ENCODE data around the gene ZMYND11.
"Not testable (repeated sequence)": the region's sequence is repeated elsewhere in the genome, so short reads cannot be mapped to it uniquely, and the experiment has no call there.

ZMYND11 gene

GRCh38 chr10:241966-242643, 106.8 kb downstream of the ZMYND11 start:
- no peak for DNase-seq (ENCODE audit: low read depth in 2 of 2, low spot score in 1 of 2)

- DNase-seq (ENCODE audit: low read depth in 2 of 2, low spot score in 1 of 2), result no peak
Observed at GRCh38 chr10:244227-244626, 109.0 kb downstream of the ZMYND11 start.

DNA sequence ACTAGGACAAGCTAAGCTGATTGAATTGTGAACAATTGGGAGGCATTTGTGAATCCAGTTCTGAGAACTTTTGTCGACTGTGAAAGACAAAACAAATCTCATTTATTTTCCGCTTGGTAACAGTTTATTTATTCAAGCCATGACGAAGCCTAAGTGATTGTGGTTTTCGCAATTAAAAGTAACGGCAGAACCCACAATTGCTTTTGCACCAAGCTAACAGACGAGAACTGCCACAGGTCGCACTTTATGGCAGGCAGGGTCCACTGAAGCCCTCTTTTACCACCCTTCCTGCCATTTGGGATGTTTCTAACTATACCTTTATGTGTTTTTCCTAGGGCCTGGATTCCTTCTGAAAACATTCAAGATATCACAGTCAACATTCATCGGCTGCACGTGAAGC, 111.2 kb downstream of the ZMYND11 start:
- DNase-seq (ENCODE audit: low read depth in 2 of 2, low spot score in 1 of 2), result no peak

DNA sequence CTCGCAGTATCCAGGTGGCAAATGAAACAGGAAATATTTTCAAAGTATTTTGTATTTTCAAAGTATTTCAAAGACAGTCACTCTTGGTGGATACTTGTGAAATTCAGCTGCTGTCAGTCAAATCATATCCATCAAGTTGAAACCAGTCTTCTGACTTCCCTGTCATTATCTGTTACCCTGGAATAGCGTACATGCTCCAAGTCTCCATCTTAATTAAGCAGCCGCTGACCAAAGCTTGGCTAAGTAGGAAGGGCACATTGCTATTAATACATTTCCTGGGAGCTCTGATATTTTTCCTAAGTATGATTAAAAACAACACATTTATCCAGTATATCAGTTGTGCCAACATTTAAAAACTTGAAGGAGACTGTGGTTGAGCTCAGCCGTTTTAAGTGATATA, 112.2 kb downstream of the ZMYND11 start:
- DNase-seq (ENCODE audit: low read depth in 2 of 2, low spot score in 1 of 2), result no peak

DNA sequence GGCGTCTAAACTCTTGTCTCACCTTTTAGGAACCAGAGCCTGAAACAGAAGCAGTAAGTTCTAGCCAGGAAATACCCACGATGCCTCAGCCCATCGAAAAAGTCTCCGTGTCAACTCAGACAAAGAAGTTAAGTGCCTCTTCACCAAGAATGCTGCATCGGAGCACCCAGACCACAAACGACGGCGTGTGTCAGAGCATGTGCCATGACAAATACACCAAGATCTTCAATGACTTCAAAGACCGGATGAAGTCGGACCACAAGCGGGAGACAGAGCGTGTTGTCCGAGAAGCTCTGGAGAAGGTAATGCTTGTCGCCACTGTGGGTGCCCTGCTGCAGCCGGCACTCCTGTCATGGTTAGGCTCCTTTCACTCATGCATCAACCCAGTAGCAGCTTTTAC, 113.1 kb downstream of the ZMYND11 start:
- no peak for DNase-seq (ENCODE audit: low read depth in 2 of 2, low spot score in 1 of 2)

DNA sequence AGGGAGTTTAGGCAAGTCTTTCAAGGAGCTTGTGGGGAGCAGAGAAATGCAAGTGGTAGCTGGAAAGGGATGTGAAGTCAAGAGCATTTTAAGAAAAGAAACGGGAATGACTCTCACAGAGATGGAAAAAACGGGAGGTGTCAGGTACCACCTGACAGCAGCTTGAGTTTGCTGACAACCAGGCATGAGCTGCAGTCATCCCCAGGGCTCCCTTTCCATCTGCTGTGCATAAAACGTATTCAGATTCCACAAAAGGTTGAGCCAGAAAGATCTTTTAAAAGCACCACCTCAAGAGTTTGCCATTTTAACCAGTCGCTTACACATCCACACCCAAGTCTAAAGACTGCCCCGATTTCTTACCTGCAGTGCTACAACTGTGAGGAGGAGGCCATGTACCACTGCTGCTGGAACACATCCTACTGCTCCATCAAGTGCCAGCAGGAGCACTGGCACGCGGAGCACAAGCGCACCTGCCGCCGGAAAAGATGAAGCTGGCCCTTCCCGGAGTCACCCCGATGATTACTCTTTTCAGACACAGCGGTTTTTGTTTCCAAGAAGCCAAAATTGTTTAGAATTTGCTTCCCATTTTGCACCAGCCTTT, 116.8 kb downstream of the ZMYND11 start:
- no peak for DNase-seq (ENCODE audit: low read depth in 2 of 2, low spot score in 1 of 2)

DNA sequence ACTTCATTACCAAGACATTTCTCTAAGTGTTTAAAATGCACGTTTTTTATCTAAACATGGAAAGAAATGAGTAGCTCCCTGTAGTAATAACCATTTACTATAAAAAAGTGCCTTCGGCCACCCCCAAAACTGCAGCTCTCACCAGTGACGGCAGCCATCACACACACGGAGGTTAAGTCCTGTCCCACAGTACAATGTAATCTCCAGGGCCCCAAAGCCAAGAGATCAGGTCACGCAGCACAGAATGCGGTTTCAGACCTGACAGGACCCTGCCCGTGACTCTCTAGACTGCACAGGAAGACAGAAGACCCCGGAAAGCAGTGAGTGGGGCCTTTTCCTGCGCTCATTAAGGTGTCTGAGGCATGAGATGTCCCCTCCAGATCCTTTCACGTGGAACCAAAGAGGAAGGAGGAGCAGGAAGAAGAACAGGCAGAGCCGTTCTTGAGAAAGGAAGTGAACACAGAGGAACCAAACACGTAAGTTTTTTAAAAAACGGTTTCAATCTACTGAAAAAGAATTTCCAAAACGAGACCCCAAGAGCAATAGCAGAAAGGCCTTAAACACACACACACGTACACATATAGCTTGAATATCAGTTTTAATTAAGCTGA, 125.7 kb downstream of the ZMYND11 start:
- no peak for DNase-seq (ENCODE audit: low read depth in 2 of 2, low spot score in 1 of 2)

- DNase-seq (ENCODE audit: low read depth in 2 of 2, low spot score in 1 of 2), result not testable (repeated sequence)
Observed at GRCh38 chr10:264160-265073, 129.2 kb downstream of the ZMYND11 start.

DNA sequence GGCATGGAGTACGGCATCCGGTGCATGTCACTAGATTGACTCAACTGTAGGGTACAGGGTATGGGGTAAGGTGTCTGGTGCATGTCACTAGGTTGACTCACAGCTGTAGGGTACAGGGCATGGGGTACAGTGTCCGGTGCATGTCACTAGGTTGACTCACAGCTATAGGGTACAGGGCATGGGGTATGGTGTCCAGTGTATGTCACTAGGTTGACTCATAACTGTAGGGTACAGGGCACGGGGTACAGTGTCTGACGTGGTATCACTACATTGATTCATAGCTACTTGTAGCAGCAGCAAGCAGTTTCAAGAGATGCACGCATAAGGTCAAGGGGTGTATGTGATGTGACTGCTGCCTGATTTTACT, 129.8 kb downstream of the ZMYND11 start:
- DNase-seq (ENCODE audit: low read depth in 2 of 2, low spot score in 1 of 2), result not testable (repeated sequence)

DNA sequence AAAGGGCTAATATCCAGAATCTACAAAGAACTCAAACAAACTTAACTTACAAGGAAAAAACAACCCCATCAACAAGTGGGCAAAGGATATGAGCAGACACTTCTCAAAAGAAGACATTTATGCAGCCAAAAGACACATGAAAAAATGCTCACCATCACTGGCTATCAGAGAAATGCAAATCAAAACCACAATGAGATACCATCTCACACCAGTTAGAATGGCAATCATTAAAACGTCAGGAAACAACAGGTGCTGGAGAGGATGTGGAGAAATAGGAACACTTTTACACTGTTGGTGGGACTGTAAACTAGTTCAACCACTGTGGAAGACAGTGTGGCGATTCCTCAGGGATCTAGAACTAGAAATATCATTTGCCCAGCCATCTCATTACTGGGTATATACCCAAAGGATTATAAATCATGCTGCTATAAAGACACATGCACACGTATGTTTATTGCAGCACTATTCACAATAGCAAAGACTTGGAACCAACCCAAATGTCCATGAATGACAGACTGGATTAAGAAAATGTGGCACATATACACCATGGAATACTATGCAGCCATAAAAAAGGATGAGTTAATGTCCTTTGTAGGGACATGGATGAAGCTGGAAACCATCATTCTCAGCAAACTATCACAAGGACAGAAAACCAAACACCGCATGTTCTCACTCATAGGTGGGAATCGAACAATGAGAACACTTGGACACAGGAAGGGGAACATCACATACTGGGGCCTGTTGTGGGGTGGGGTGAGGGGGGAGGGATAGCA, 130.7 kb downstream of the ZMYND11 start:
- DNase-seq (ENCODE audit: low read depth in 2 of 2, low spot score in 1 of 2), result not testable (repeated sequence)

GRCh38 chr10:266974-267425, 131.7 kb downstream of the ZMYND11 start:
- no peak for DNase-seq (ENCODE audit: low read depth in 2 of 2, low spot score in 1 of 2)

GRCh38 chr10:267705-268104, 132.4 kb downstream of the ZMYND11 start:
- DNase-seq (ENCODE audit: low read depth in 2 of 2, low spot score in 1 of 2), result no peak

GRCh38 chr10:269440-270074, 134.3 kb downstream of the ZMYND11 start:
- no peak for DNase-seq (ENCODE audit: low read depth in 2 of 2, low spot score in 1 of 2)

- DNase-seq (ENCODE audit: low read depth in 2 of 2, low spot score in 1 of 2), result no peak
Observed at GRCh38 chr10:271201-271600, 135.9 kb downstream of the ZMYND11 start.

GRCh38 chr10:271722-272121, 136.5 kb downstream of the ZMYND11 start:
- DNase-seq (ENCODE audit: low read depth in 2 of 2, low spot score in 1 of 2), result no peak

DNA sequence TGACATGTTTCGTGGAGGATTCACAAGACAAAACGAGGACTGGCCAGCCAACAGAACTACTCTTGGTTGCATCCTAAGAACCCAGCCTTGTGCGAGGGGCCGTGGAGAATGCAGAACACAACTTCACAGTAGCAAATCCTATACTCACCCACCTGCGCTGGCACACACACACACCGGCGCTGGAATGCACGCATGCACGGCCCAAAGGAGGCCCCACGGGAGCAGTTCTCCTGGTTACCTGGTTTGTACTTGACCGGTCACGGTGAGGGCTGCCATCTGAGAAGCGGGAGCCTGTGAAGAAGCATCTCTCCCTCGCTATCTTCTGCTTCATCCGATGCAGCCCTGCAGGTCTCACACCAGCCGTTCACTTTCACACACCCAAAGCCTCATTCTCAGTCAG, 137.8 kb downstream of the ZMYND11 start:
- DNase-seq (ENCODE audit: low read depth in 2 of 2, low spot score in 1 of 2), result no peak

DNA sequence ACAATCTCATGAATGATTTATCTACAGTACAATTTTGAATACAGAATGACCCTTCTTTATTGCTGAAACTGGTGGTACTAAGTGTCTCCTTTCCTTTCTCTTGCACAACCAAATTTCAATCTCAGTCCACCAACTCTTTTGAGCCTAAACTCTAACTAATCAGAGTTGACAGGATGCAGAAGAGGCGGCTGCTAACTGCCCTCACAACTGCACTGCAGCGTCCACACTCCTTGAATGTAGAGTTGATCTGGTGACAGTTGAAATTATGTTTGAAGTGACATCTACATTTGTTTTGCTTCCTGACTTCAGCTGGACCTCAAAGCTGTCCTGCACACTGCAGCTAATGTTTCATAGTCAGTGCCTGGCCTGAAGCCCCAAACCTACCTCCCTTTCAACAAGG, 139.6 kb downstream of the ZMYND11 start:
- DNase-seq (ENCODE audit: low read depth in 2 of 2, low spot score in 1 of 2), result no peak

DNA sequence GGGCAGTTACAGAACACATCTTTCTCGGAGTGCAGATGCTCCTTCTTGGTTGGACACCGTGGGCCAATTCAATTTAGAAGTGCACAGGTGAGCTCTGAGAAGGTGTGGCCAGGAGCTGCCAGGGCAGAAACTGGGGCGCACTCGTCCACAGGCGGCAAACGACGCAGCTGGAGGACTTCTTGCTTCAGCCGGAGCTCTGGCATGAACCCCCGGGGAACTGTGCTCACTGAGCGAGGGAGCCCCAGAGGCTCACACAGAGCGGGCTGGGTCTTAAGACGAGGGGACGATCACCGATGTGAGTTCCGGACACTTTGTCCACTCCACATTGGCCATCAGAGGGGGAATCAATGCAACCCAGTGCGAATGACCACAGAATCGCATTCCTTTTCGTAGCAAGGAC, 140.4 kb downstream of the ZMYND11 start:
- DNase-seq (ENCODE audit: low read depth in 2 of 2, low spot score in 1 of 2), result no peak

DNA sequence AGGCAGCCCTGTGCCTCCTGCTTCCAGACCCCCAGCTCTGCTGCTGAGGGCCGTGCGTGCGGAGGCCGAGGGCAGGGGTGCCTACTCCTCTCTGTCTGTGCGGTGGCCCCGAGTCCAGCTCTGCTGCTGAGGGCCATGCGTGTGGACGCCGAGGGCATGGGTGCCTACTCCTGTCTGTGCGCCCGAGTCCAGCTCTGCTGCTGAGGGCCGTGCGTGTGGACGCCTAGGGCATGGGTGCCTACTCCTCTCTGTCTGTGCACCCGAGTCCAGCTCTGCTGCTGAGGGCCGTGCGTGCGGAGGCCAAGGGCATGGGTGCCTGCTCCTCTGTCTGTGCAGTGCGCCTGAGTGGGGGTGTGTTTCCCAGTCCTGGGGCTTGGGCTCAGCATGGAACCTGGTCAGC, 142.7 kb downstream of the ZMYND11 start:
- no peak for DNase-seq (ENCODE audit: low read depth in 2 of 2, low spot score in 1 of 2)

GRCh38 chr10:278707-279106, 143.5 kb downstream of the ZMYND11 start:
- no peak for DNase-seq (ENCODE audit: low read depth in 2 of 2, low spot score in 1 of 2)
